Activated T-helper 1 cell treated with anti-CD3 and anti-CD28 coated beads, Interleukin-2, amount 50 U/mL, for 16 hours (primary cell): Measurements from ENCODE around the gene COQ8A.

Experiments
- DNase-seq, 2 donors: peaks; one replicate each; pipeline ENCODE4 v3.0.0-alpha.2; 2020; ENCODE audit warnings: low read depth in 1 of 2, low spot score in 1 of 2

COQ8A gene

GRCh38 chr1:226940029-226940805 lies at the start of gene COQ8A:
TSS of gene COQ8A (plus strand) at chr1:226940294. CDS start at chr1:226961386, 21,092 bp downstream.
- DNase-seq = peak; percentile 93 to 99

- DNase-seq = no peak
These were observed 49.6 kb upstream of the COQ8A start for GRCh38 chr1:226890331-226891108.

GRCh38 chr1:226891346-226891745 lies 48.7 kb upstream of the COQ8A start:
- DNase-seq = no peak

GRCh38 chr1:226891846-226892523 lies 48.1 kb upstream of the COQ8A start:
- no peak for DNase-seq

- DNase-seq = no peak
These were observed 47.6 kb upstream of the COQ8A start for GRCh38 chr1:226892524-226892875.

GRCh38 chr1:226893936-226894335 lies 46.2 kb upstream of the COQ8A start:
- no peak for DNase-seq

GRCh38 chr1:226894826-226895225 lies 45.3 kb upstream of the COQ8A start:
- DNase-seq = no peak

- no peak for DNase-seq
These were observed 44.5 kb upstream of the COQ8A start for GRCh38 chr1:226895644-226896043.

GRCh38 chr1:226898246-226898645 lies 41.8 kb upstream of the COQ8A start:
- no peak for DNase-seq

- DNase-seq = no peak
These were observed 38.7 kb upstream of the COQ8A start for GRCh38 chr1:226901421-226901820.

GRCh38 chr1:226902601-226903000 lies 37.5 kb upstream of the COQ8A start:
- DNase-seq = no peak

- no peak for DNase-seq
These were observed 36.0 kb upstream of the COQ8A start for GRCh38 chr1:226903819-226904716.

- DNase-seq = no peak
These were observed 35.3 kb upstream of the COQ8A start for GRCh38 chr1:226904772-226905171.

GRCh38 chr1:226908419-226908818 lies 31.7 kb upstream of the COQ8A start:
- no peak for DNase-seq

- no peak for DNase-seq
These were observed 31.2 kb upstream of the COQ8A start for GRCh38 chr1:226908913-226909312.

- no peak for DNase-seq
These were observed 27.4 kb upstream of the COQ8A start for GRCh38 chr1:226912587-226913176.

GRCh38 chr1:226915672-226915995 lies 24.5 kb upstream of the COQ8A start:
- DNase-seq = no peak

- no peak for DNase-seq
These were observed 23.6 kb upstream of the COQ8A start for GRCh38 chr1:226916497-226916896.

GRCh38 chr1:226919587-226919986 lies 20.5 kb upstream of the COQ8A start:
- DNase-seq = no peak

GRCh38 chr1:226919995-226920394 lies 20.1 kb upstream of the COQ8A start:
- no peak for DNase-seq

- no peak for DNase-seq
These were observed 19.6 kb upstream of the COQ8A start for GRCh38 chr1:226920446-226920894.
